Measurements from ENCODE around the gene WDR37.
"Not testable (repeated sequence)": the region's sequence is repeated elsewhere in the genome, so short reads cannot be mapped to it uniquely, and the experiment has no call there.

The WDR37 gene

GRCh38 chr10:1155791-1156615 is 99.8 kb downstream of the WDR37 start:
- DNase-seq: no peak

GRCh38 chr10:1156616-1156886 is 100.4 kb downstream of the WDR37 start:
- DNase-seq: no peak

GRCh38 chr10:1156921-1157614 is 100.9 kb downstream of the WDR37 start:
- no peak for DNase-seq

- no peak for DNase-seq
Measured at GRCh38 chr10:1157615-1157933, 101.4 kb downstream of the WDR37 start.

GRCh38 chr10:1158066-1158465 is 101.9 kb downstream of the WDR37 start:
- no peak for DNase-seq

GRCh38 chr10:1158536-1158935 is 102.4 kb downstream of the WDR37 start:
- DNase-seq: not testable (repeated sequence)

GRCh38 chr10:1159131-1160061 is 103.2 kb downstream of the WDR37 start:
- no peak for DNase-seq

GRCh38 chr10:1160561-1161314 is 104.6 kb downstream of the WDR37 start:
- no peak for DNase-seq

- not testable (repeated sequence) for DNase-seq
Measured at GRCh38 chr10:1161315-1161673, 105.1 kb downstream of the WDR37 start.

- no peak for DNase-seq
Measured at GRCh38 chr10:1162481-1163203, 106.5 kb downstream of the WDR37 start.

- DNase-seq: no peak
Measured at GRCh38 chr10:1163204-1163660, 107.0 kb downstream of the WDR37 start.

- no peak for DNase-seq
Measured at GRCh38 chr10:1163831-1164230, 107.6 kb downstream of the WDR37 start.

- DNase-seq: no peak
Measured at GRCh38 chr10:1166101-1166827, 110.1 kb downstream of the WDR37 start.

- DNase-seq: no peak
Measured at GRCh38 chr10:1166828-1167275, 110.7 kb downstream of the WDR37 start.

- DNase-seq: no peak
Measured at GRCh38 chr10:1168763-1169162, 112.6 kb downstream of the WDR37 start.

GRCh38 chr10:1169186-1169885 is 113.2 kb downstream of the WDR37 start:
- DNase-seq: no peak

GRCh38 chr10:1169981-1170866 is 114.0 kb downstream of the WDR37 start:
- no peak for DNase-seq

GRCh38 chr10:1170867-1171180 is 114.6 kb downstream of the WDR37 start:
- DNase-seq: no peak

GRCh38 chr10:1171182-1171581 is 115.0 kb downstream of the WDR37 start:
- no peak for DNase-seq

GRCh38 chr10:1171586-1171985 is 115.4 kb downstream of the WDR37 start:
- no peak for DNase-seq

Measured in NCI-H1092 (cell line).